Upper lobe of left lung (tissue), 4 donors: ENCODE results near the gene IDUA.

Source experiments
- POLR2AphosphoS5 ChIP-seq, 2 donors: sonication (generic); formaldehyde crosslinking; IDR thresholded peaks; one replicate each; pipeline ENCODE4 v1.5.1; 2017; ENCODE audit warnings: antibody characterized with exemption in 2 of 2
- TF ChIP-seq, protein P1 (sequence below), 6 experiments: fragments of 450-650 bp in 4 of 6; fragments of 200-600 bp in 2 of 6; sonication (generic) in 2 of 6; IDR thresholded peaks; one replicate each; pipeline ENCODE4 v1.5.1; 2016 to 2019; ENCODE audit warnings: antibody characterized with exemption in 6 of 6

- TF ChIP-seq, protein P1, sequence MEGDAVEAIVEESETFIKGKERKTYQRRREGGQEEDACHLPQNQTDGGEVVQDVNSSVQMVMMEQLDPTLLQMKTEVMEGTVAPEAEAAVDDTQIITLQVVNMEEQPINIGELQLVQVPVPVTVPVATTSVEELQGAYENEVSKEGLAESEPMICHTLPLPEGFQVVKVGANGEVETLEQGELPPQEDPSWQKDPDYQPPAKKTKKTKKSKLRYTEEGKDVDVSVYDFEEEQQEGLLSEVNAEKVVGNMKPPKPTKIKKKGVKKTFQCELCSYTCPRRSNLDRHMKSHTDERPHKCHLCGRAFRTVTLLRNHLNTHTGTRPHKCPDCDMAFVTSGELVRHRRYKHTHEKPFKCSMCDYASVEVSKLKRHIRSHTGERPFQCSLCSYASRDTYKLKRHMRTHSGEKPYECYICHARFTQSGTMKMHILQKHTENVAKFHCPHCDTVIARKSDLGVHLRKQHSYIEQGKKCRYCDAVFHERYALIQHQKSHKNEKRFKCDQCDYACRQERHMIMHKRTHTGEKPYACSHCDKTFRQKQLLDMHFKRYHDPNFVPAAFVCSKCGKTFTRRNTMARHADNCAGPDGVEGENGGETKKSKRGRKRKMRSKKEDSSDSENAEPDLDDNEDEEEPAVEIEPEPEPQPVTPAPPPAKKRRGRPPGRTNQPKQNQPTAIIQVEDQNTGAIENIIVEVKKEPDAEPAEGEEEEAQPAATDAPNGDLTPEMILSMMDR (IDR thresholded peaks at IDR 0.05), result no peak
- TF ChIP-seq POLR2AphosphoS5 (IDR thresholded peaks at IDR 0.05), result peak; percentile 50 to 51
Observed at GRCh38 chr4:1010395-1011021, 23.7 kb downstream of the IDUA start.
